PC-9 (cell line): ENCODE measurements around the gene LRRC39. TPM values are rescaled to one million over a fixed set of nuclear protein-coding genes. Genes with fewer than 3 reads are reported as not detected.

ENCODE experiments used
- BruUV-seq: library from RNA; stranded (reverse); fragments of 400-500 nt; replicated peaks from 2 replicates; lab custom pipeline; 2021; lab: Mats Ljungman, UMichigan
- CTCF ChIA-PET: fragments of 300-600 bp; sonication (Branson Sonifier 250); formaldehyde crosslinking; loops from one replicate; lab custom pipeline; 2022; ENCODE audit warnings: antibody characterized with exemption; lab: Charles Lee
- POLR2A ChIA-PET: fragments of 300-600 bp; sonication (Branson Sonifier 250); formaldehyde crosslinking; loops from one replicate; lab custom pipeline; 2022; ENCODE audit warnings: antibody characterized with exemption; ENCODE audit not compliant: unreplicated experiment; lab: Charles Lee
- DNase-seq, 2 experiments: peaks; one replicate each; pipeline versions ENCODE4 v3.0.0 to v3.0.0-alpha.2; 2015 to 2022; ENCODE audit warnings: mixed read lengths in 1 of 2
- H2AFZ ChIP-seq: fragments of 200-600 bp; sonication (generic); 2 replicates; pipeline ENCODE4 v1.8.1; 2017; ENCODE audit warnings: antibody characterized with exemption
- H3F3A ChIP-seq: fragments of 200-600 bp; sonication (generic); 2 replicates; pipeline ENCODE4 v1.8.1; 2017; ENCODE audit warnings: antibody characterized with exemption, mild to moderate bottlenecking, low read depth; ENCODE audit not compliant: insufficient read depth
- H3K27ac ChIP-seq: fragments of 200-600 bp; sonication (generic); 2 replicates; pipeline ENCODE4 v1.6.1; 2016; ENCODE audit warnings: mixed run types
- H3K27me3 ChIP-seq: fragments of 200-600 bp; sonication (generic); 2 replicates; pipeline ENCODE4 v1.6.1; 2016; ENCODE audit warnings: low read depth, mixed run types; ENCODE audit not compliant: insufficient read depth
- H3K36me3 ChIP-seq: fragments of 200-600 bp; sonication (generic); 2 replicates; pipeline ENCODE4 v1.6.1; 2016; ENCODE audit warnings: low read depth, mixed run types
- H3K4me1 ChIP-seq: fragments of 200-600 bp; sonication (generic); replicated peaks from 2 replicates; pipeline ENCODE4 v1.6.1; 2016; ENCODE audit warnings: mixed run types; ENCODE audit not compliant: insufficient read depth
- H3K4me2 ChIP-seq: fragments of 200-600 bp; sonication (generic); 2 replicates; pipeline ENCODE4 v1.6.1; 2017; ENCODE audit warnings: mixed run types
- H3K4me3 ChIP-seq: fragments of 200-600 bp; sonication (generic); 2 replicates; pipeline ENCODE4 v1.6.1; 2016; ENCODE audit warnings: mixed run types
- H3K79me2 ChIP-seq: fragments of 200-600 bp; sonication (generic); 2 replicates; pipeline ENCODE4 v1.6.1; 2017; ENCODE audit warnings: low read depth, mixed run types
- H3K9me2 ChIP-seq: fragments of 200-600 bp; sonication (generic); 2 replicates; pipeline ENCODE4 v1.8.1; 2017; ENCODE audit warnings: mild to moderate bottlenecking; ENCODE audit not compliant: insufficient read depth
- H3K9me3 ChIP-seq: fragments of 200-600 bp; sonication (generic); 2 replicates; pipeline ENCODE4 v1.8.1; 2016; ENCODE audit warnings: low read depth; ENCODE audit not compliant: insufficient read depth
- H4K20me1 ChIP-seq: fragments of 200-600 bp; sonication (generic); 2 replicates; pipeline ENCODE4 v1.8.1; 2017; ENCODE audit not compliant: insufficient read depth
- CTCF ChIP-seq: fragments of 200-600 bp; sonication (generic); conservative IDR thresholded peaks from 2 replicates; pipeline ENCODE4 v1.6.1; 2017; ENCODE audit warnings: mixed run types, antibody characterized with exemption, mild to moderate bottlenecking, moderate library complexity
- EZH2 ChIP-seq: fragments of 200-600 bp; sonication (generic); IDR thresholded peaks from 2 replicates; pipeline ENCODE4 v1.8.0; 2017; ENCODE audit warnings: antibody characterized with exemption, low read depth
- intact Hi-C: fragments of 100-400 bp; cut with micrococcal nuclease; formaldehyde crosslinking; loops from one replicate; pipeline ENCODE4 v1.10.0; 2022; ENCODE audit not compliant: unreplicated experiment
- total RNA-seq: library from RNA; stranded (reverse); gene quantifications from 2 replicates; pipeline ENCODE4 v1.2.3, GENCODE V29; 2021

Gene LRRC39
- total RNA-seq, 1 experiment from 2014 or later, result 0.85 TPM

- DNase-seq, result no peak
- peaks cover 5% of the 10 kb centered on the region for H3K9me2 ChIP-seq
- no peak overlapping the region for H3K4me3 ChIP-seq
- H3K9me3 ChIP-seq, result no peaks in the 10 kb centered on the region
- no peak overlapping the region for H2AFZ ChIP-seq
- H4K20me1 ChIP-seq, result no peaks in the 10 kb centered on the region
- ChIA-PET POLR2A (no interaction called here), CTCF (no interaction called here)
- intact Hi-C loops, result no loop called here
- no peak overlapping the region for H3K4me2 ChIP-seq
- H3K27ac ChIP-seq, result no peak overlapping the region
- no peak for TF ChIP-seq CTCF
- no peaks in the 10 kb centered on the region for H3K27me3 ChIP-seq
- no peaks in the 10 kb centered on the region for H3K79me2 ChIP-seq
- BruUV-seq, result no TSS peak
- H3F3A ChIP-seq, result no peaks in the 10 kb centered on the region; the same call in 1 of the 2 replicates
- H3K36me3 ChIP-seq, result peaks cover 10% of the 10 kb centered on the region; the same call in 1 of the 2 replicates
- H3K4me1 ChIP-seq, result no peaks in the 10 kb centered on the region
These were observed 20.5 kb upstream of the LRRC39 start for GRCh38 chr1:100198596-100198995.

DNA sequence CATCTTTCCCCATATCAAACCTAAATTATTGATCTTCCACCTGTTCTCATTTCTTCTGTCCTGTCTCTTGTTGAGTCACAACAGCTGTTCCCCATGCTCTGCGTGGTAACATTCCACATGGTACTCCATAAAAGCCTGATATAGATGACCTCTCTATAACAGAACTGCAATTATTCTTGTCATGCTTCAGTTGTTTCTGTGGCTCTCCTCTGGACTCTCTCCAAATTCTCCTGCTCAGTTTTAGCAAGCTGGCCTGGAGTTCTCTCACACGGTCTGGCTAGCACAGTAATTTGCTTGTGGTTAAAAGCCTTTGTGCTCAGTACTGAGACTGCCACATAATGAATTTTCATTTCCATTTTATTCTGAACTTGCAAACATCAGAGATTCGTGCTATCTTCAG, 10.6 kb upstream of the LRRC39 start:
- no TSS peak for BruUV-seq
- no peak overlapping the region for H3K4me2 ChIP-seq
- H3K27me3 ChIP-seq, result no peaks in the 10 kb centered on the region
- H2AFZ ChIP-seq, result no peak overlapping the region
- no peaks in the 10 kb centered on the region for H3K36me3 ChIP-seq
- no peaks in the 10 kb centered on the region; the same call in 1 of the 2 replicates for H3F3A ChIP-seq
- DNase-seq, result no peak
- H3K4me3 ChIP-seq, result no peak overlapping the region
- POLR2A ChIA-PET, result no interaction called here
- no peaks in the 10 kb centered on the region for H3K9me2 ChIP-seq
- no peak for TF ChIP-seq CTCF
- TF ChIP-seq EZH2, result no peak
- H3K79me2 ChIP-seq, result no peaks in the 10 kb centered on the region
- no peaks in the 10 kb centered on the region for H3K9me3 ChIP-seq
- CTCF ChIA-PET, result no interaction called here
- no peaks in the 10 kb centered on the region for H3K4me1 ChIP-seq
- no peak overlapping the region for H3K27ac ChIP-seq
- H4K20me1 ChIP-seq, result no peaks in the 10 kb centered on the region
- intact Hi-C loops, result no loop called here

- H3K4me3 ChIP-seq, result no peak overlapping the region
- no peaks in the 10 kb centered on the region for H3K27me3 ChIP-seq
- no peaks in the 10 kb centered on the region for H3K9me3 ChIP-seq
- H3K36me3 ChIP-seq, result no peaks in the 10 kb centered on the region
- ChIA-PET CTCF (no interaction called here), POLR2A (no interaction called here)
- no peaks in the 10 kb centered on the region for H3K4me1 ChIP-seq
- no peak overlapping the region for H2AFZ ChIP-seq
- H3K4me2 ChIP-seq, result no peak overlapping the region
- BruUV-seq, result no TSS peak
- H3K9me2 ChIP-seq, result no peaks in the 10 kb centered on the region
- DNase-seq, result no peak
- H3K79me2 ChIP-seq, result no peaks in the 10 kb centered on the region
- TF ChIP-seq EZH2, result no peak
- no peak for TF ChIP-seq CTCF
- H4K20me1 ChIP-seq, result no peaks in the 10 kb centered on the region
- intact Hi-C loops, result no loop called here
- no peaks in the 10 kb centered on the region; the same call in 1 of the 2 replicates for H3F3A ChIP-seq
- H3K27ac ChIP-seq, result no peak overlapping the region
These were observed 9.9 kb upstream of the LRRC39 start for GRCh38 chr1:100187912-100188311.
